ENCODE measurements around the gene ACYP2.

DNA sequence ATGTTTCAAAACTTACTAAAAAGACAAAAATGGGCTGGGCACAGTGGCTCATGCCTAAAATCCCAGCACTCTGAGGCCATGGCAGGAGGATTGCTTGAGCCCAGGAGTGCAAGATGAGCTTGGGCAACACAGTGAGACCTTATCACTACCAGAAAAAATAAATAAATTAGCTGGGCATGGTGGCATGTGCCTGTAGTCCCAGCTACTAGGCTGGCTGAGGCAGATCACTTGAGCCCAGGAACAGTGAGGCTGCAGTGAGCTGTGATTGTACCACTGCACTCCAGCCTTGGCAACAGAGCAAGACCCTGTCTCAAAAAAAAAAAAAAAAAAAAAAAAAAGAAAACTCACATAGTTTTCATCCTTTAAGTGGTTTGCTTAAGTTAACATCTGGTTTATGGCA, 134.2 kb downstream of the ACYP2 start:
- TF ChIP-seq, protein P1, sequence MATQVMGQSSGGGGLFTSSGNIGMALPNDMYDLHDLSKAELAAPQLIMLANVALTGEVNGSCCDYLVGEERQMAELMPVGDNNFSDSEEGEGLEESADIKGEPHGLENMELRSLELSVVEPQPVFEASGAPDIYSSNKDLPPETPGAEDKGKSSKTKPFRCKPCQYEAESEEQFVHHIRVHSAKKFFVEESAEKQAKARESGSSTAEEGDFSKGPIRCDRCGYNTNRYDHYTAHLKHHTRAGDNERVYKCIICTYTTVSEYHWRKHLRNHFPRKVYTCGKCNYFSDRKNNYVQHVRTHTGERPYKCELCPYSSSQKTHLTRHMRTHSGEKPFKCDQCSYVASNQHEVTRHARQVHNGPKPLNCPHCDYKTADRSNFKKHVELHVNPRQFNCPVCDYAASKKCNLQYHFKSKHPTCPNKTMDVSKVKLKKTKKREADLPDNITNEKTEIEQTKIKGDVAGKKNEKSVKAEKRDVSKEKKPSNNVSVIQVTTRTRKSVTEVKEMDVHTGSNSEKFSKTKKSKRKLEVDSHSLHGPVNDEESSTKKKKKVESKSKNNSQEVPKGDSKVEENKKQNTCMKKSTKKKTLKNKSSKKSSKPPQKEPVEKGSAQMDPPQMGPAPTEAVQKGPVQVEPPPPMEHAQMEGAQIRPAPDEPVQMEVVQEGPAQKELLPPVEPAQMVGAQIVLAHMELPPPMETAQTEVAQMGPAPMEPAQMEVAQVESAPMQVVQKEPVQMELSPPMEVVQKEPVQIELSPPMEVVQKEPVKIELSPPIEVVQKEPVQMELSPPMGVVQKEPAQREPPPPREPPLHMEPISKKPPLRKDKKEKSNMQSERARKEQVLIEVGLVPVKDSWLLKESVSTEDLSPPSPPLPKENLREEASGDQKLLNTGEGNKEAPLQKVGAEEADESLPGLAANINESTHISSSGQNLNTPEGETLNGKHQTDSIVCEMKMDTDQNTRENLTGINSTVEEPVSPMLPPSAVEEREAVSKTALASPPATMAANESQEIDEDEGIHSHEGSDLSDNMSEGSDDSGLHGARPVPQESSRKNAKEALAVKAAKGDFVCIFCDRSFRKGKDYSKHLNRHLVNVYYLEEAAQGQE (IDR thresholded peaks at IDR 0.05; ENCODE audit: insufficient read depth in 1 of 2, low read depth in 2 of 2, low read length in 2 of 2): no peak
- TF ChIP-seq POLR2AphosphoS5 (IDR thresholded peaks at IDR 0.05; ENCODE audit: low read depth, low read length) (no peak), SIN3A (IDR thresholded peaks at IDR 0.05; ENCODE audit: borderline replicate concordance, insufficient read depth, low read length) (no peak)

All from PFSK-1 (cell line).